Measurements from ENCODE around the gene PPP1R15B. TPM values are rescaled to one million over a fixed set of nuclear protein-coding genes. Genes with fewer than 3 reads are reported as not detected.

PPP1R15B gene
- total and polyA plus RNA-seq, 4 experiments from 2014 or later = 17.9 to 81.1 (median 49.2) TPM

DNA sequence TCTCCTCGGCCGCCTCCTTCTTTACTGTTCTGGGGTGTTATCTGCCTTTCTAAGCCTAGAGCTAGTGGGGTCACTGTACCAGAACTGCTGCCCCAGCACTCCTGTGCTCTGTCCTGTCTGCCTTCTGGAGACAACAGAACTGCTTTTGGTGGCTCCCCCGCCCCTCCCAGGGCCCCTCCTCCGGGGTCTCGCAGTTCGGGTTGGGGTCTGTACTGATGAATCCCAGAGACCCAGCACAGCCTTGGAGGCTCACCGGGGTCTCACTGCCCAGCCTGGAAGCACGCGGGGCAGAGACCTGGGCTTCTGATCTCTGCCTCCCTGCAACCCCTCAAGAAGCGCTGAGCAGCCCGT, 48.7 kb downstream of the PPP1R15B start:
- intact Hi-C loops (cut with micrococcal nuclease) = loop anchor here (1.0 to 5.0 kb wide), 5 partner anchors 44 to 502 kb away; partner anchors contain the start of gene SNRPE
- H3K4me3 Mint-ChIP-seq = peak overlapping the region; percentile 69 to 87 (median 78)
- H3K27ac ChIP-seq (ENCODE audit: low read depth, low read length) = peak overlapping the region; percentile 27
- H3K27me3 Mint-ChIP-seq = peaks cover 0 to 7% of the 10 kb centered on the region in 2 donors
- peak overlapping the region in 1 of 2 donors; percentile 69 for H3K4me3 ChIP-seq (ENCODE audit: low read length in 2 of 2)
- H3K9me3 Mint-ChIP-seq = no peaks in the 10 kb centered on the region
- peak in 1 of 5 donors; percentile 5 for DNase-seq
- no peaks in the 10 kb centered on the region for H3K27me3 ChIP-seq (ENCODE audit: insufficient read depth, low read length)
- H3K4me1 Mint-ChIP-seq = peaks cover 3 to 13% (median 8%) of the 10 kb centered on the region in 4 donors
- ChIA-PET CTCF (ENCODE audit: partially characterized antibody) (interaction anchor here (0.6 to 5.5 kb wide), 44 partner anchors 10 to 1323 kb away, joined by 3 to 153 read pairs (median 4); partner anchors contain the start of genes GOLT1A and REN), POLR2A (ENCODE audit: partially characterized antibody) (interaction anchor here (0.9 to 1.0 kb wide), 3 partner anchors 9 to 502 kb away, joined by 3 read pairs; partner anchors contain the start of gene SNRPE)
- H3K36me3 Mint-ChIP-seq = no peaks in the 10 kb centered on the region
- H3K36me3 ChIP-seq (ENCODE audit: insufficient read depth, low read length) = no peaks in the 10 kb centered on the region
- H3K4me1 ChIP-seq (ENCODE audit: insufficient read depth, low read length) = peaks cover 13% of the 10 kb centered on the region
- H3K9me3 ChIP-seq (ENCODE audit: control insufficient read depth in 1 of 2, low read length in 2 of 2) = no peaks in the 10 kb centered on the region
- peak overlapping the region in 2 of 7 donors; percentile 5 to 52 for H3K27ac Mint-ChIP-seq

DNA sequence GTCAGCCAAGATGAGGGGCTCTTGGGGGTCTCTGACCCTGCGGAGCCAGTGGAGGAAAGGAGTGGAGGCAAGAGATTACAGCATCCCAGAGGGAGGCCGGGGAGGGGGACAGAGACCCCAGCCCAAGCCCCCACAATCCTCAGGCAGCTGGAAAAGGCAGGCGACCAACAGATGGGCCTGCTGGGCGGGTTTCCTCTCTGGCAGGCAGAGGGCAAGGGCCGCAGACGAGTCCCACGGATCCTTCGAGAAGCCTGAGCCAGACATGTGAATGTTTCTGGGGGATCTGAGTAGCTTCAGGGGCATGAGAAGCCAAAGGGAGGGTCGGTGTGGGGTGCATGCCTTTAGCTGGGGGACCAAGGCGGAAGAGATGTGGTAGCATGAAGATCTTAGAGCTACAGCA, 49.8 kb downstream of the PPP1R15B start:
- H3K9me3 Mint-ChIP-seq = no peaks in the 10 kb centered on the region
- Histone ChIP-seq H3K27ac (ENCODE audit: low read depth, low read length) (no peak overlapping the region), H3K4me1 (ENCODE audit: insufficient read depth, low read length) (peaks cover 13% of the 10 kb centered on the region), H3K36me3 (ENCODE audit: insufficient read depth, low read length) (no peaks in the 10 kb centered on the region), H3K9me3 (ENCODE audit: control insufficient read depth in 1 of 2, low read length in 2 of 2) (no peaks in the 10 kb centered on the region), H3K27me3 (ENCODE audit: insufficient read depth, low read length) (no peaks in the 10 kb centered on the region), H3K4me3 (ENCODE audit: low read length in 2 of 2) (no peak overlapping the region)
- ChIA-PET CTCF (ENCODE audit: partially characterized antibody) (interaction anchor here (0.6 to 5.5 kb wide), 12 partner anchors 9 to 501 kb away, joined by 3 to 153 read pairs (median 9); partner anchors contain the start of genes GOLT1A and REN), POLR2A (ENCODE audit: partially characterized antibody) (no interaction called here)
- DNase-seq = no peak
- H3K27me3 Mint-ChIP-seq = peaks cover 0 to 11% of the 10 kb centered on the region in 2 donors
- H3K4me3 Mint-ChIP-seq = peak overlapping the region in 2 of 8 donors; percentile 25 to 32
- H3K4me1 Mint-ChIP-seq = peaks cover 3 to 13% (median 8%) of the 10 kb centered on the region in 4 donors
- H3K36me3 Mint-ChIP-seq = no peaks in the 10 kb centered on the region
- intact Hi-C loops (cut with micrococcal nuclease) = loop anchor here (5.0 kb wide), 1 partner anchor 46 kb away; no protein-coding TSS in a partner anchor
- peak overlapping the region in 2 of 7 donors; percentile 12 to 38 for H3K27ac Mint-ChIP-seq

DNA sequence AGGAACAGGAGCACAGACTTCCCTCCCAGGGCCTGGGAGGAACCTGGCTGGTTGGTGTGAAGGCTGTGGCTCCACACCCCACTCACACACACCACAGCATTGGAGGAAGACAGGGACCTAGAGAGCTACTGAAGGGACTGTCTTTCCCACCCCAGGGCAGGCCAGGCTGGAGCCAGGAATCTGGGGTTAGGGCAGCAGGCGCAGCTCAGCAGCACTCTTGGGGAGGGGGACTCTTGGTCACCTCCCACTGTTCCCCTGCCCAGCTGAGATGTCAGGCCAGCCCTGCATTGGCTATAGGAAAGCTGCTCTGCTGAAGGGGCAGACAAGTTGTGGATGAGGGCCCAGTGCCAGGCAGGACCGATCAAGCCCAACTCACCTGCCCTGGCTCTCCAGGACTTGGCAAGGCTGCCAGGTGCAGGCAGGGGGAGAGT, 50.3 kb downstream of the PPP1R15B start:
- Histone ChIP-seq H3K36me3 (ENCODE audit: insufficient read depth, low read length) (no peaks in the 10 kb centered on the region), H3K4me3 (ENCODE audit: low read length in 2 of 2) (no peak overlapping the region), H3K27me3 (ENCODE audit: insufficient read depth, low read length) (no peaks in the 10 kb centered on the region), H3K27ac (ENCODE audit: low read depth, low read length) (no peak overlapping the region), H3K4me1 (ENCODE audit: insufficient read depth, low read length) (peaks cover 13% of the 10 kb centered on the region), H3K9me3 (ENCODE audit: control insufficient read depth in 1 of 2, low read length in 2 of 2) (no peaks in the 10 kb centered on the region)
- Mint-ChIP-seq H3K27me3 (peaks cover 0 to 11% of the 10 kb centered on the region in 2 donors), H3K36me3 (no peaks in the 10 kb centered on the region), H3K27ac (peak overlapping the region in 3 of 7 donors; percentile 25 to 38 (median 37)), H3K4me1 (peaks cover 3 to 13% (median 8%) of the 10 kb centered on the region in 4 donors), H3K4me3 (peak overlapping the region in 2 of 8 donors; percentile 25 to 58), H3K9me3 (no peaks in the 10 kb centered on the region)
- intact Hi-C loops (cut with micrococcal nuclease) = loop anchor here (5.0 kb wide), 1 partner anchor 46 kb away; no protein-coding TSS in a partner anchor
- ChIA-PET CTCF (ENCODE audit: partially characterized antibody) (interaction anchor here (0.6 to 5.5 kb wide), 6 partner anchors 21 to 501 kb away, joined by 3 to 153 read pairs (median 10); partner anchors contain the start of genes GOLT1A and REN), POLR2A (ENCODE audit: partially characterized antibody) (no interaction called here)
- no peak for DNase-seq

DNA sequence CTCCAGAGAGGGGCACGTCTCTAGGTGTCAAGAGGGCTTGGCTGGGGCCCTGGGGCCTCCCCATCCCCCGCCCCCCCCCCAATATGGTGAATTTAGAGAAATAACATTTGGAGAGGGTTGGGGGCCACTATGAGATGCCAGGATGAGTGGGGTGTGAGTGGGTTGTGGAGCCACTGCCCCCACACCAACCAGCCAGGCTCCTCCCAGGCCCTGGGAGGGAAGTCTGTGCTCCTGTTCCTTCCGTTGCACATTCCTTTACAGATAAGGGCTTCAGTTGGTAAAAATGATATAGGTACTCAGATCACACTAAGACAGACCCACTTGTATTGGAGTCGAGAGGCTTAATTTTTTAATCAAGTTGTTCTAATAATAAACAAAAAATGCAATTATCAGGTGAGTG, 51.3 kb downstream of the PPP1R15B start:
- ChIA-PET POLR2A (ENCODE audit: partially characterized antibody) (no interaction called here), CTCF (ENCODE audit: partially characterized antibody) (interaction anchor here (1.5 to 5.5 kb wide), 3 partner anchors 38 to 198 kb away, joined by 3 to 153 read pairs (median 8); partner anchors contain the start of gene REN)
- peaks cover 13% of the 10 kb centered on the region for H3K4me1 ChIP-seq (ENCODE audit: insufficient read depth, low read length)
- Mint-ChIP-seq H3K4me3 (no peak overlapping the region), H3K27me3 (peaks cover 0 to 11% of the 10 kb centered on the region in 2 donors), H3K9me3 (no peaks in the 10 kb centered on the region), H3K36me3 (no peaks in the 10 kb centered on the region), H3K27ac (no peak overlapping the region), H3K4me1 (peaks cover 3 to 13% (median 8%) of the 10 kb centered on the region in 4 donors)
- H3K27ac ChIP-seq (ENCODE audit: low read depth, low read length) = no peak overlapping the region
- intact Hi-C loops (cut with micrococcal nuclease) = loop anchor here (5.0 kb wide), 1 partner anchor 47 kb away; no protein-coding TSS in a partner anchor
- DNase-seq = no peak
- no peaks in the 10 kb centered on the region for H3K36me3 ChIP-seq (ENCODE audit: insufficient read depth, low read length)
- H3K27me3 ChIP-seq (ENCODE audit: insufficient read depth, low read length) = no peaks in the 10 kb centered on the region
- H3K9me3 ChIP-seq (ENCODE audit: control insufficient read depth in 1 of 2, low read length in 2 of 2) = no peaks in the 10 kb centered on the region
- H3K4me3 ChIP-seq (ENCODE audit: low read length in 2 of 2) = no peak overlapping the region

DNA sequence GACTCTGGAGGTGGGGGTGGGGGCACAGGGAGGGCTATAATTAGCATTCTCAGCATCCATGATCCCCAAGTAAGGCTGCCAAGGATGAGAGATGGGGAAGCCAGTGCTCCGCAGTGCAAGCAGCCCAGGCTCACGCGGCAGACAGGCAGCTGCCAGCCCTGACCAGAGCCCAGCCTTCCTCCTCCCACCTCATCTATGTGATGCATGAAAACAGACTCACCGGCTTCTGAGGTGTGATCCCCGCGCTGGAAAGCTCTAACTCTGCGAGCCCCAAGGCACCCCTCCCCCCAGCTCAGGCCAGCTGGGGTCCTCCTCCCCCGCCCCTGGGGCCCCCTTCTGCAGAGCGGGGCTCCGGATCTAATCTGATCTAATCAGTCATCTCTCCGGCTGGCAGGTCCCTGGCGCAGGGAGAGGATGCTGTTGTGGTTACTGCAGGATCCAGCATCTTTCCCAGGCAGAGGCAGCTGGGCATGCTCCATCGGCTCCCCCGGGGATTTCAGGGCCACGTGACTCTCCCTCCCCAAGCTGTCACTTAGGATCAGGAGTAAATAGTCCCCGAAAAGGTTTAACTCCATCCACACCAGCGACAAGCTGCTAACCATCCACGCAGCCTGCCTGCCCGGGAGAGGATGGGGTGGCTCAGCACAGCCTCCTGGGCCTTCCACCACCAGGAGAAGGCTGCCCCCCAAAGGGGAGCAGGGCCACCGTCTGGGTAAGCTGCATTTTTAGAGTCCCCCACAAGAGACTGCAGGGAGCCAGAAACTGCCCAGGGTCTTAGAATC, 52.0 kb downstream of the PPP1R15B start, which contains the start of gene PLEKHA6:
PLEKHA6 (minus strand) TSS at position 456 of the 782 bp plus-strand sequence. CDS start 86,202 bp downstream, outside the sequence.
- Histone ChIP-seq H3K27me3 (ENCODE audit: insufficient read depth, low read length) (no peaks in the 10 kb centered on the region), H3K4me1 (ENCODE audit: insufficient read depth, low read length) (peaks cover 13% of the 10 kb centered on the region), H3K9me3 (ENCODE audit: control insufficient read depth in 1 of 2, low read length in 2 of 2) (no peaks in the 10 kb centered on the region), H3K4me3 (ENCODE audit: low read length in 2 of 2) (no peak within 1 kb of the TSS), H3K36me3 (ENCODE audit: insufficient read depth, low read length) (no peaks in the 10 kb centered on the region), H3K27ac (ENCODE audit: low read depth, low read length) (no peak within 1 kb of the TSS)
- intact Hi-C loops (cut with micrococcal nuclease) = loop anchor here (5.0 kb wide), 1 partner anchor 48 kb away; no protein-coding TSS in a partner anchor
- CTCF ChIA-PET (ENCODE audit: partially characterized antibody) = interaction anchor here (0.5 to 2.3 kb wide), 2 partner anchors 195 to 197 kb away, joined by 3 to 6 read pairs; no protein-coding TSS in a partner anchor
- H3K36me3 Mint-ChIP-seq = no peaks in the 10 kb centered on the region
- peaks cover 3 to 13% (median 8%) of the 10 kb centered on the region in 4 donors for H3K4me1 Mint-ChIP-seq
- H3K4me3 Mint-ChIP-seq = no peak within 1 kb of the TSS
- H3K27me3 Mint-ChIP-seq = peaks cover 0 to 10% of the 10 kb centered on the region in 2 donors
- no peaks in the 10 kb centered on the region for H3K9me3 Mint-ChIP-seq
- DNase-seq = no peak
- POLR2A ChIA-PET (ENCODE audit: partially characterized antibody) = no interaction called here
- H3K27ac Mint-ChIP-seq = no peak within 1 kb of the TSS

DNA sequence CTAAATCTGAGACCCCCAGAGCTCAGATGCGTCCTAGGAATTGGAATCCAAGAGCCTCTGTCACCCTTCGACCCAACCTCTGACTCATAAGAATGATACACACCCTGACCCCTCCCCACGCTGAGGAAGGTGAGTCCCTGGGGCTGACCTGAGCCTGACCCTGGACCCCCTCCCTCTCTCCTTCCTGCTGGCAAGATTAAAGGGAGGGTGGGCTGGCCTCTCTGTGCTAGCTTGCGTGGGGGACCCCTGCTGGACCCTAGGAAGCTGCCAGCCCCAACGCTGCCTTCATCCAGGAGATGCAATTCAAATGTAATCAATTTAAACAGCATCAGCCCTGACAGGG, 52.5 kb downstream of the PPP1R15B start:
- Mint-ChIP-seq H3K9me3 (no peaks in the 10 kb centered on the region), H3K4me1 (peaks cover 3 to 12% (median 8%) of the 10 kb centered on the region in 4 donors), H3K27me3 (peaks cover 0 to 10% of the 10 kb centered on the region in 2 donors), H3K4me3 (no peak overlapping the region), H3K36me3 (no peaks in the 10 kb centered on the region), H3K27ac (no peak overlapping the region)
- intact Hi-C loops (cut with micrococcal nuclease) = no loop called here
- Histone ChIP-seq H3K9me3 (ENCODE audit: control insufficient read depth in 1 of 2, low read length in 2 of 2) (no peaks in the 10 kb centered on the region), H3K27me3 (ENCODE audit: insufficient read depth, low read length) (no peaks in the 10 kb centered on the region), H3K36me3 (ENCODE audit: insufficient read depth, low read length) (no peaks in the 10 kb centered on the region), H3K4me3 (ENCODE audit: low read length in 2 of 2) (no peak overlapping the region), H3K4me1 (ENCODE audit: insufficient read depth, low read length) (peaks cover 12% of the 10 kb centered on the region), H3K27ac (ENCODE audit: low read depth, low read length) (no peak overlapping the region)
- CTCF ChIA-PET (ENCODE audit: partially characterized antibody) = interaction anchor here (0.5 to 2.3 kb wide), 2 partner anchors 195 to 196 kb away, joined by 3 to 6 read pairs; no protein-coding TSS in a partner anchor
- POLR2A ChIA-PET (ENCODE audit: partially characterized antibody) = no interaction called here
- DNase-seq = no peak

DNA sequence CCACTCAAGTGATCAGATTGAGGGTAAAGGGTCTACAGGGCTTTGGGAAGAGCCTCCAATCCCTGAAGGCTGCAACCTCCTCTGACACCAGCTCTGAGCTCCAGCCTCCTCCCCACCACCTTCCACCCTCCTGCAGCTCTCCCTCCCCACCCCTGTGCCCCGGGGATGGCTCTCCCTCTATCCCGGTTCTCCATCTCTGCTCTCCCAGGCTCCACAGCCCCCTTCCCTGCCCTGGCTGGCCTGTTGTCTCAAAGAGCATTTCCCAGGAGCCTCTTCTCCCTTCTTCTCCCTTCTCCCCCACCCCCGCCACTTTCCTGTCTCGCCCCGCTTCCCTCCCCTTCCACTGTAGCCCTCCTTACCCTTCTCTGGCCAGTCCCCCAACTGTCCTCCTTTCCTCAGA, 53.0 kb downstream of the PPP1R15B start:
- no peak overlapping the region for H3K4me3 ChIP-seq (ENCODE audit: low read length in 2 of 2)
- H3K9me3 ChIP-seq (ENCODE audit: control insufficient read depth in 1 of 2, low read length in 2 of 2) = no peaks in the 10 kb centered on the region
- intact Hi-C loops (cut with micrococcal nuclease) = no loop called here
- H3K36me3 ChIP-seq (ENCODE audit: insufficient read depth, low read length) = no peaks in the 10 kb centered on the region
- ChIA-PET CTCF (ENCODE audit: partially characterized antibody) (interaction anchor here (2.3 kb wide), 1 partner anchor 196 kb away, joined by 6 read pairs; no protein-coding TSS in a partner anchor), POLR2A (ENCODE audit: partially characterized antibody) (no interaction called here)
- H3K27me3 ChIP-seq (ENCODE audit: insufficient read depth, low read length) = no peaks in the 10 kb centered on the region
- DNase-seq = no peak
- peaks cover 7% of the 10 kb centered on the region for H3K4me1 ChIP-seq (ENCODE audit: insufficient read depth, low read length)
- H3K9me3 Mint-ChIP-seq = no peaks in the 10 kb centered on the region
- H3K27me3 Mint-ChIP-seq = peaks cover 0 to 8% of the 10 kb centered on the region in 2 donors
- H3K27ac Mint-ChIP-seq = no peak overlapping the region
- no peak overlapping the region for H3K4me3 Mint-ChIP-seq
- no peak overlapping the region for H3K27ac ChIP-seq (ENCODE audit: low read depth, low read length)
- H3K36me3 Mint-ChIP-seq = no peaks in the 10 kb centered on the region
- peaks cover 1 to 7% (median 3%) of the 10 kb centered on the region in 4 donors for H3K4me1 Mint-ChIP-seq

Data from CD4-positive, alpha-beta memory T cell (primary cell).